Panc1 (cell line): ENCODE data around the gene MVP. TPM values are rescaled to one million over a fixed set of nuclear protein-coding genes. Genes with fewer than 3 reads are reported as not detected.
"Not testable (repeated sequence)": the region's sequence is repeated elsewhere in the genome, so short reads cannot be mapped to it uniquely, and the experiment has no call there.

Experiments used
- ATAC-seq: fragments of 200-7000 bp; cut with Tn5 transposase; 2 replicates; pipeline ENCODE4 v1.9.1; 2020; ENCODE audit warnings: mild to moderate bottlenecking, moderate library complexity
- BruUV-seq: library from RNA; stranded (reverse); fragments of 400-500 nt; replicated peaks from 2 replicates; lab custom pipeline; 2021; lab: Mats Ljungman, UMichigan
- CTCF ChIA-PET: fragments of 300-600 bp; sonication (Branson Sonifier 250); formaldehyde crosslinking; loops from one replicate; lab custom pipeline; 2022; ENCODE audit warnings: antibody characterized with exemption; lab: Charles Lee
- POLR2A ChIA-PET: fragments of 300-600 bp; sonication (Branson Sonifier 250); formaldehyde crosslinking; loops from one replicate; lab custom pipeline; 2022; ENCODE audit warnings: antibody characterized with exemption; lab: Charles Lee
- DNase-seq: peaks from one replicate; pipeline ENCODE4 v3.0.0-alpha.2; 2010; ENCODE audit warnings: low read depth, low spot score
- H3K27ac ChIP-seq: 2 replicates; pipeline ENCODE4 v1.5.1; 2011; ENCODE audit warnings: mild to moderate bottlenecking, low read length, inconsistent platforms
- H3K27me3 ChIP-seq: fragments of 200-500 bp; sonication (Bioruptor generic); 2 replicates; pipeline ENCODE4 v1.6.0; 2014; ENCODE audit warnings: low read length, inconsistent platforms; ENCODE audit not compliant: control insufficient read depth, insufficient read depth
- H3K36me3 ChIP-seq: fragments of 200-500 bp; sonication (Bioruptor generic); 2 replicates; pipeline ENCODE4 v1.5.1; 2014; ENCODE audit warnings: inconsistent platforms, mild to moderate bottlenecking, low read length, moderate library complexity; ENCODE audit not compliant: control insufficient read depth, insufficient read depth
- H3K4me1 ChIP-seq: 2 replicates; pipeline ENCODE4 v1.5.1; 2011; ENCODE audit warnings: inconsistent platforms, mild to moderate bottlenecking, low read length, moderate library complexity; ENCODE audit not compliant: control insufficient read depth, insufficient read depth
- H3K4me3 ChIP-seq, 2 experiments: 2 replicates each; pipeline ENCODE4 v1.5.1; 2011 to 2012; ENCODE audit warnings: low read depth in 2 of 2, low read length in 2 of 2, mild to moderate bottlenecking in 2 of 2, inconsistent platforms in 1 of 2, moderate library complexity in 1 of 2
- H3K9me3 ChIP-seq: fragments of 200-500 bp; sonication (Bioruptor generic); 2 replicates; pipeline ENCODE4 v1.5.1; 2014; ENCODE audit warnings: low read depth, mild to moderate bottlenecking, inconsistent platforms, low read length, moderate library complexity; ENCODE audit not compliant: control insufficient read depth, insufficient read depth
- CTCF ChIP-seq: fragments of 450-650 bp; IDR thresholded peaks from 2 replicates; pipeline ENCODE4 v1.5.1; 2017; ENCODE audit warnings: mild to moderate bottlenecking
- POLR2AphosphoS5 ChIP-seq: IDR thresholded peaks from 2 replicates; pipeline ENCODE4 v1.6.1; 2012; ENCODE audit warnings: mild to moderate bottlenecking, low read depth, low read length, moderate library complexity
- REST ChIP-seq, 2 experiments: IDR thresholded peaks; 2 replicates each; pipeline ENCODE4 v1.6.1; 2011 to 2012; ENCODE audit warnings: low read depth in 2 of 2, control low read depth in 1 of 2, low read length in 1 of 2, mild to moderate bottlenecking in 1 of 2, moderate library complexity in 1 of 2; ENCODE audit not compliant: insufficient read depth in 1 of 2
- SIN3A ChIP-seq: IDR thresholded peaks from 2 replicates; pipeline ENCODE4 v1.6.1; 2012; ENCODE audit warnings: low read depth, mild to moderate bottlenecking, low read length, moderate library complexity, borderline replicate concordance; ENCODE audit not compliant: insufficient read depth
- TCF7L2 ChIP-seq: IDR thresholded peaks from 2 replicates; pipeline ENCODE4 v1.6.1; 2011; ENCODE audit warnings: mild to moderate bottlenecking, low read depth, low read length, inconsistent platforms
- in situ Hi-C: cut with HindIII; loops from 2 replicates; pipeline ENCODE4 v1.10.0; 2016; ENCODE audit warnings: low sequenced_read_pairs, low pct_unique_long_range_greater_than_20kb
- intact Hi-C: fragments of 100-400 bp; cut with micrococcal nuclease; formaldehyde crosslinking; loops from one replicate; pipeline ENCODE4 v1.10.0; 2022; ENCODE audit not compliant: unreplicated experiment
- total RNA-seq: library from RNA; stranded (reverse); gene quantifications from one replicate; pipeline ENCODE4 v1.2.1, GENCODE V29; 2021; ENCODE audit not compliant: unreplicated experiment

MVP gene
- total RNA-seq, 1 experiment from 2014 or later: 107 TPM

- Histone ChIP-seq H3K27ac (no peak overlapping the region), H3K4me3 (no peak overlapping the region), H3K27me3 (no peaks in the 10 kb centered on the region), H3K36me3 (no peaks in the 10 kb centered on the region), H3K4me1 (no peaks in the 10 kb centered on the region), H3K9me3 (no peaks in the 10 kb centered on the region)
- BruUV-seq: no TSS peak
- POLR2A ChIA-PET: no interaction called here
- no peak for ATAC-seq
- no peak for DNase-seq
- intact Hi-C loops: no loop called here
- CTCF ChIA-PET: no interaction called here
- in situ Hi-C loops: no loop called here
- no peak for TF ChIP-seq CTCF
- no peak for TF ChIP-seq POLR2AphosphoS5
- no peak for TF ChIP-seq SIN3A
- TF ChIP-seq REST (IDR thresholded peaks at IDR 0.05; ENCODE audit: insufficient read depth in 1 of 2, low read depth in 2 of 2, low read length in 1 of 2): no peak
- no peak for TF ChIP-seq TCF7L2
Measured at GRCh38 chr16:29779474-29779873, 40.8 kb upstream of the MVP start.

GRCh38 chr16:29783094-29783953 is 36.9 kb upstream of the MVP start:
- H3K27ac ChIP-seq, H3K4me1 ChIP-seq, BruUV-seq, H3K27me3 ChIP-seq, H3K36me3 ChIP-seq, ATAC-seq, DNase-seq, in situ Hi-C loops, POLR2A ChIA-PET, intact Hi-C loops, H3K9me3 ChIP-seq, H3K4me3 ChIP-seq: not testable (repeated sequence)
- CTCF ChIA-PET: interaction anchor here (1.2 kb wide), 1 partner anchor 54 kb away, joined by 4 read pairs; no protein-coding TSS in a partner anchor

GRCh38 chr16:29784157-29784556 is 36.1 kb upstream of the MVP start:
- intact Hi-C loops (no loop called here), in situ Hi-C loops (no loop called here)
- Histone ChIP-seq H3K9me3 (no peaks in the 10 kb centered on the region), H3K4me1 (no peaks in the 10 kb centered on the region), H3K27ac (no peak overlapping the region), H3K36me3 (no peaks in the 10 kb centered on the region), H3K27me3 (no peaks in the 10 kb centered on the region), H3K4me3 (no peak overlapping the region)
- DNase-seq (no peak), ATAC-seq (no peak)
- ChIA-PET CTCF (interaction anchor here (0.6 to 1.2 kb wide), 5 partner anchors 11 to 94 kb away, joined by 3 to 4 read pairs (median 3); no protein-coding TSS in a partner anchor), POLR2A (no interaction called here)
- no TSS peak for BruUV-seq
- TF ChIP-seq REST (IDR thresholded peaks at IDR 0.05; ENCODE audit: insufficient read depth in 1 of 2, low read depth in 2 of 2, low read length in 1 of 2) (no peak), CTCF (no peak), POLR2AphosphoS5 (no peak), TCF7L2 (no peak), SIN3A (no peak)
